ENCODE data around the gene AMIGO2.
"Not testable (repeated sequence)": the region's sequence is repeated elsewhere in the genome, so short reads cannot be mapped to it uniquely, and the experiment has no call there.

Gene AMIGO2, protein sequence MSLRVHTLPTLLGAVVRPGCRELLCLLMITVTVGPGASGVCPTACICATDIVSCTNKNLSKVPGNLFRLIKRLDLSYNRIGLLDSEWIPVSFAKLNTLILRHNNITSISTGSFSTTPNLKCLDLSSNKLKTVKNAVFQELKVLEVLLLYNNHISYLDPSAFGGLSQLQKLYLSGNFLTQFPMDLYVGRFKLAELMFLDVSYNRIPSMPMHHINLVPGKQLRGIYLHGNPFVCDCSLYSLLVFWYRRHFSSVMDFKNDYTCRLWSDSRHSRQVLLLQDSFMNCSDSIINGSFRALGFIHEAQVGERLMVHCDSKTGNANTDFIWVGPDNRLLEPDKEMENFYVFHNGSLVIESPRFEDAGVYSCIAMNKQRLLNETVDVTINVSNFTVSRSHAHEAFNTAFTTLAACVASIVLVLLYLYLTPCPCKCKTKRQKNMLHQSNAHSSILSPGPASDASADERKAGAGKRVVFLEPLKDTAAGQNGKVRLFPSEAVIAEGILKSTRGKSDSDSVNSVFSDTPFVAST

DNA sequence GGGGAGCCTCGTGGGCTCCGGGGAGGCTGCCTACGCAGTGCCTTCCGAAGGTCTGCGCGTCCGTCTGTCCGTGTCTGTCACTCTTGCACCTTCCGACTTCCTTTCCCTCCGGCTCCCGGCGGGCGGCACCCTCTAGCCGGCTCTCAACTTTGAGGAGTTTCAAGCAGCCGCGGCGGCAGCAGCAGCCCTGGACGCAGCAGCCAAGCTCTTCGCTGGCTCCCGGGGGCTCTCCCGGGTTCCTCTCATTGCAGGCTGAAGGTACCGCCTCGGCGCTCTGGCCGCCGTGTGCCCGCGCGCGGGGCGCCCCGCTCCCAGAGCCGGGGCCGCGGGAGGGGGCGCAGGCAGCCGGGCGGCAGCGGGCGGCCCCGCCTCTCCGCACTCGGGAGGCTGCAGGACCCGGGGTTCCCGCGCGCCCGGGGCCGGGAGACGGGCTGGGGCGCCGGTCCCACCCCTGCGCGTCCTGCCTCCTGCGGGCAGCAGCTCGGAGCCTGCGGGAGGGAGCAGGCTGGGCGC lies at the start of gene AMIGO2, which contains the start of gene PCED1B:
Gene AMIGO2 (minus strand): TSS at position 492 of the 513 bp plus-strand sequence. CDS start 957 bp downstream, outside the sequence.
Gene PCED1B (plus strand): TSS at position 154 of the 513 bp plus-strand sequence. CDS start 155,443 bp downstream, outside the sequence.
- no peak for DNase-seq

DNA sequence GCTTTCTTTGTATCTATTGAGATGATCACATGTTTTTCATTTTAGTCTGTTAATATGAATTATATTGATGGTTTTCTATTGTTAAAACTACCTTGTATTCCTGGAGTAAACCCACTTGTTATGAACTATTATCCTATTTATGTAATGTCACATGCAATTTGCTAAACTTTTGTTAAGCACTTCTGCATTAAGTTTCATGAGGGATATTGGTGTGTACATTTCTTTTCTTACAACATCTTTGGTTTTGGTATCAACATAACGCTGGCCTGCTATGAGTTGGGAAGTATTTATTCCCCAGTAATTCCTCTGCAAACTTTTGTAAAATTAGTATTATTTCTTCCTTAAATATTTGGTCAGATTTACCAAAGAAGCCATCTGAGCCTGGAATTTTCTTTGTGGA lies 46.5 kb upstream of the AMIGO2 start:
- DNase-seq: no peak

DNA sequence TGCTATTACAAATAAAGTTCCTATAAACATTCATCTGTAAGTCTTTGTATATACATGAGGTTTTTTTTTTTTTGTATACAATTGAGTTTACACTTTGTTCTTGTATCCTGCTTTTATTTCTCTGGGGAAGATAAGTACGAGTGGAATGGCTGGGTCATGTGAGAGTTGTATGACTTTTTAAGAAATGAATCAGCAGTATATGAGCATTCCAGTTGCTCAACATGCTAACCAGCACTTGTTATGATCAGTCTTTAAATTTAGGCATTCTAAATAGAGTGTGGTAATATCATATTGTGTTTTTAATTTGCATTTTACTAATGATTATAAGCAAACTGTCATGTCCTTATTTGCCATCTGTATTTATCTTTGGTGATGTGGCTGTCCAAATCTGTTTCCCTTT lies 44.7 kb upstream of the AMIGO2 start:
- DNase-seq: no peak

DNA sequence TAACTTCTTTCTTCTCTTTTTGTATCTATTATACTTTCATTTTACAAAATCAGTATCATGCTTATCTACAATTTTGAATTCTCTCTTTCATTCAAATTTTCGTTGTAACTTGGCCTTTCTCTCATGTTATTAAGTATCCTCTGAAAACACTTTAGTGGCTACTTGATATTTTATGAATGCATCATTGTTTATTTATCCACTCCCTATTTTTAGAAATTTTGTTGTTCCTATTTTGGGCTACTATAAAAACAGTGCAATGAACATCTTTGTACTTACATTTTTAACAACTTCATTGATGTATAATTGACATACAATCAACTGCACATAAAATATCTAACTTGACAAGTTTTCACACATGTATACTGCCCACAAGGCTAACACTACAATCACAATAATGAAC lies 44.0 kb upstream of the AMIGO2 start:
- DNase-seq: no peak

DNA sequence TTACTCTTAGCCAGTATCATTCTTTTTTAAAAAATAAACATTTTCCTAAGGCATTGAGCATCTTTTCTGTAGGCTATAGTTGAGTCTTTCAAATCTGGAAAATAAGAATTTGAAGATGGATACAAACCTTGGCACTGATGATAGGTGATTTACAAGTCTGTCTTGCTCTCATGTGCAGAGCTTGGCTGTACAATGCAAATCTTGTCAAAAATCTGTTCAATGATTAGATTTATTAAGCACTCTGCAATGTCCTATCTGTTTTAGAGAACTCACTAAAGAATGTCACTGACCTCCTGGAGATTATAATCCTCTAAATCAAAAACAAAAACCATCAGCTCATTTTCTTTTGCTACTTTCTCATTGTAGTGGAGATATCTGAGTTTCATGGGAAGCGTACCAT lies 42.8 kb upstream of the AMIGO2 start:
- DNase-seq: no peak

DNA sequence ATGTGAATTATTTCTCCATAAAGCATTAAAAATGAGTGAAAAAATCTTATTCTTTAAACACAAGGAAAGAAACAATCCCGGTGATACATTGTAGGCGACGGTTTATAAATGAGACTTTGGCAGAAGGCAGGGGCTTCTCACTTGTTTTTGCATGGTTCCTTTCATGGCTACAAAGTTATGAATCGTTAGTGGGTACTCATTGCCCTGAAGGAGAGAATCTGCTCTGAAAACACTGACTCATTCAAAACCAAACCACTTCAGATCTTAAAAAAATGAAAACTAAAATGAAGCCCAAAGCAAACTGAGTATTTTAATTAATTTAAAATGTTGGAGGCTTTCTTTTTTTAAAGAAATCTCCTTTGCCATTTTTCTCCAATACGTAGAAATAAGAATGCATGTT lies 41.4 kb upstream of the AMIGO2 start:
- DNase-seq: no peak

DNA sequence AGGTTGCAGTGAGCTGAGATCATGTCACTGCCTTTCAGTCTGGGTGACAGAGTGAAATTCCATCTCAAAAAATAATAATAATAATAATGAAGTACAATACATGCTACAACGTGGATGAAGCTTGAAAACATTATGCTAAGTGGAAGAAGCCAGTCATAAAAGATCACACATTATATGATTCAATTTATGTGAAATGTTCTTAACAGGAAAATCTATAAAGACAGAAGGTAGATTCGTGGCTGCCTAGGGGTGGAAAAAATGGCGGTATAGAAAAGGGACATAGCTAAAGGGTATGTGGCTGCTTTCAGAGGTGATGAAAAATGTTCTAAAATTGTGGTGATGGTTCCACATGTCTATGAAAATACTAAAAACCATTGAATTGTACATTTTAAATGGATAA lies 41.0 kb upstream of the AMIGO2 start:
- DNase-seq: no peak

DNA sequence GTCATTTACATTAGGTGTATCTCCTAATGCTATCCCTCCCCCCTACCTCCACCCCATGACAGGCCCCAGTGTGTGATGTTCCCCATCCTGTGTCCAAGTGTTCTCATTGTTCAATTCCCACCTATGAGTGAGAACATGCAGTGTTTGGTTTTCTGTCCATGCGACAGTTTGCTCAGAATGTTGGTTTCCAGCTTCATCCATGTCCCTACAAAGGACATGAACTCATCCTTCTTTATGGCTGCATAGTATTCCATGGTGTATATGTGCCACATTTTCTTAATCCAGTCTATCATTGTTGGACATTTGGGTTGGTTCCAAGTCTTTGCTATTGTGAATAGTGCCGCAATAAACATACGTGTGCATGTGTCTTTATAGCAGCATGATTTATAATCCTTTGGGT lies 37.5 kb upstream of the AMIGO2 start:
- DNase-seq: not testable (repeated sequence)

DNA sequence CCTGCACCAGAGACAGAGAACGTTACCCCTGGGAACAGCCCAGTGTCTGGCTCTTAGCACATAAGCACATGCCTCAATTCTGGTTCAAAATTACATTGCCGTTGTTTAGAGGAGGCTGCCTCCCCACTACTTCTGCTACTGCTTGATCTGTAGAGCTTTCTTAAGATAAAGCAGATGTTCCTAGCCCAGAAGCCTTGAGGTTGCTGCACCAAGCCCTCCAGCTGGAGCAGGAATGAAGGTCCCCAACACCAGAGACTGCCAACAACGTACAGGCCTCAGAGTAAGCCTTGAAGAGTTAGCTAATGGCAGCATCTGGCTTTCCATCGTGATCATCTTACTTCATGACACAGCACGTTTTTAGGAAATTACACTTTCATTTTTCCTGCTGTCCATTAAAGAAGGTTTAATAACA lies 34.7 kb upstream of the AMIGO2 start:
- no peak for DNase-seq

DNA sequence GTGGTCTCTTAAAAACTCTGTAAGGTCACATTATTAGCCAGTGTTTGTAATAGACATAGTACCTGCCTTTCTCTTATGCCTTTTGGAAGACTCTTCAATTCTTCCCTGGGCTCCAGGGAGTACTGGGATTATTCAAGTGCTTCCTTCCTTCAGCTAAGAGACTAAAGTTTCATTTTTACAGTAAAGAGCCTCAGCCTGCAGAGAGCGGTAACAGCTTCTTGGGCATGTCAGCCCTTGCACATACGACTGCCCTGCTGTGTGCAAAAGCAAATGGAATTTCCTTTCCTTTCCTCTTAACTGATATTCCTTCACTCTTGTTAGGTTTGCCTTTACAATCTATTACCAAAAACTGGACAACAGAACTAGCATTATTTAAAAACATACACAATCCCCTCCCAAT lies 32.9 kb upstream of the AMIGO2 start:
- DNase-seq: no peak

DNA sequence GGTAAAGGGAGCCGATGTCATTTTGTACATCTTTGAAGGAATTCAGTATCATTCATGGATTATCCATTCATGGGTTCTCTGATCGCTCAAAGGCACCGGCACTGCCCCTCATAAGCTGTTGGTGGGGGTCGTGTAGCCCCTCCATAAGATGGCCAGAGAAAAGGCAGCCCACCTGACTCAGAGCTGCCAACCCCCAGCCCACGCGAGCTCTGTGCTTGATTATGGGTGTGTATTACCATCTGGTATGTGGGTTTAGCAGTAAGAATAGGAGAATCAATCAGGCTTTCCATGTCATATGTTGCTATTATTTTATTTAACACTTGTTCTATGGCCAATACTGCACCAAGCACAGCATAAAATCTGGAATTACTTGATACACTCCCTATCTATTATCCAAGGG lies 32.1 kb upstream of the AMIGO2 start:
- DNase-seq: no peak

DNA sequence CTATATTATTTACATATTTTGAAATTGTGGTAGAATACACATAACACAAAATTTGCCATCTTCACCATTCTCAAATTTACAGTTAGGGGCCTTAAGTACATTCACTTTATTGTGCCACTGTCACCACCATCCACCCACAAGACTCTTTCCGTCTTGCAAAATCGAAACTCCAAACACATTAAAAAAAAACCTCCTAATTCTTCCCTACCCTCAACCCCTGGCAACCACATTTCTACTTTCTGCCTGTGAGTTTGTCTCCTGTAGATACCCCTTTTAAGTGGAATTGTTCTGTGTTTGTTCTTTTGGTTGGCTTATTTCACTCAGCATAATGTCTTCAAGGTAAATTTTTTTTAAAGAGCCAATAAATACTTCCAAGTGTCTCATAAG lies 31.6 kb upstream of the AMIGO2 start:
- DNase-seq: no peak

DNA sequence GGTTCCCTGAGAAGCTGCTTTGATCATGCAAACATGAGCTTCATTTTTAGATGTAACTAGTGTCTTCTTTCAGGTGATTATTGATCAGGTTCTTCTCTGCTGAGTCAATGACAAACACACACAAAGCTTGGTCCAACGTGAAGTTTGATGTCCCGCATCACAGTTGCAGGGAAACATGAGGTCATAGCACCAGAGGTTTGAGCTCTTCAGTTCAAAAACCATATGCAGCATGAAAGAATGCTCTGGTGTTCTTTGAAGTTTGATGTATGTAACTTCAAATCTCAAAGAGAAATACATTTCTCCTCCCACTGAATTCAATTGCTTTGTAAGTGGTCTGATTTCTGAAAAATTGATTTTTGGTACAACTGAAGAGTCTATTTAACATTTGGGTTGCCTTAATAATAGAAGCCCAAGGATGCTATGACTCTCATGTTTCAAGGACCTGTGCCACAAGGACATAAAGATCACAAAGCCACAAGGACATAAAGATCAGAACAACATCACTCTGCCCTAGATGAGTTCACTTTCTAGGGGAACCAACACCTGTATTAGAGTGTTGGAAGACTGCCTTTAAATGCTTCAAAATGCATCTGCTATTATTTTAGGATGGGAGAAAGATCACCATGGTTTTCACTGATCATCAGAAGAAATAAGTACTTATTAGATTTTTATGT lies 31.1 kb upstream of the AMIGO2 start:
- DNase-seq: no peak

DNA sequence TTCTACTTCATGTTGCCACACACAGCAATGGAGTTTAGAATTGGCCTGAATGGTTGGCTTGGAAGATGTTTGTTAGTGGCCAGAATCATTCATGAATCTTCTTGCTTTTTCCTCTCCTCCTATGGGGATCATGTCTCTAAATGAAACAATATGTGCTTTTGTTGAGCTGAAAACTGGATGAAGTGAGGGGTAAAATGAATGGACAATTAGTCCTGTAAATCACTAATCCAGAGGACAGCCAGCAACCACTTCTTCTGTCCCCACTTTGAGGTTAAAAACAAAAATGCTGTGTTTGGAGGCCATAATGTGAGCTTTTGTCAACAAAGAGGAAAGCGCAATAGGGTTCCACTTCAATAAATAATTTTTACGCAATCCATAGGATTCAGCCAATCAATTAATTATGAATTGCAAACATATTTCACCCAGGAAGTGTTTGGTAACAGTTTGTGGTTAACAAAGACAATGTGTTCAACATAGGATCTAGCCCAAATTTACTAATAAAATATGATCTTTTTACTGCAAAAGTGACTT lies 30.3 kb upstream of the AMIGO2 start:
- DNase-seq: no peak

DNA sequence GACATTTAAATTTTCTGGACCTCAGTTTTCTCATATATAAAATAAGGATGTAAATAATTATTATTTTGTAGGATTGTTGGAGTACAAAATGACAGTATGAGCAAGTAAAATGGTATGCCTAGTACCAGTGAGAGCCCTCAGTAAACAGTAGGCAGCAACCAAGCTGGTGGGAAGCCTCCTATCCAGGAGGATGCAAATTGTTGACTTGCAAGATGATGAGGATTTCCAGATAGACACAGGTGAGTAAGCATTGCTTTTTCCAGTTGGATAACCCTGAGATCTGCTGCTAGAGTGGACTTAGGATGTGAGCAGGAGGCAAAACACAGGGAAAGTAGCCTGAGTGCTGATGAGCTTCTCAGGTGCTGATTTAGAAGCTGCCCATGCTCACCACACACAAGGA lies 28.2 kb upstream of the AMIGO2 start:
- DNase-seq: no peak

DNA sequence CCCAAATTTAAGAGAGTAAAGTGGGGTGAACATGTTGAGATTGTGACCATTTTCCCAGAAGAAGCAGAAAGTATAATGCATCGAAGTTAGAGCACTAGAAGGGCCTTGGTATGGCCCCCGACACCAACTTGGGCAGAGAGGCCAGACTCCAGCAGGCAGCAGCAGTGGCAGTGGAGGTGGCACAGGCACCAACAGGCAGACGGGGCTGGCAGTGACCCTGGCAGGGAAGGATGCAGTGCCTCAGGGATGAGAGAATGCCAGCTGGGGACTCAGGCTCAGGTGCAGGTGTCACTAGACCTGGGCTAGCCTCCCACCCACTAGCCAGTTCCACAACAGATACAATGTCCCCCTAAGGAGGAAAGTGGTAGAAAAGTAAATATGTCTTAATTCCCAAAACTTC lies 27.7 kb upstream of the AMIGO2 start:
- DNase-seq: no peak

DNA sequence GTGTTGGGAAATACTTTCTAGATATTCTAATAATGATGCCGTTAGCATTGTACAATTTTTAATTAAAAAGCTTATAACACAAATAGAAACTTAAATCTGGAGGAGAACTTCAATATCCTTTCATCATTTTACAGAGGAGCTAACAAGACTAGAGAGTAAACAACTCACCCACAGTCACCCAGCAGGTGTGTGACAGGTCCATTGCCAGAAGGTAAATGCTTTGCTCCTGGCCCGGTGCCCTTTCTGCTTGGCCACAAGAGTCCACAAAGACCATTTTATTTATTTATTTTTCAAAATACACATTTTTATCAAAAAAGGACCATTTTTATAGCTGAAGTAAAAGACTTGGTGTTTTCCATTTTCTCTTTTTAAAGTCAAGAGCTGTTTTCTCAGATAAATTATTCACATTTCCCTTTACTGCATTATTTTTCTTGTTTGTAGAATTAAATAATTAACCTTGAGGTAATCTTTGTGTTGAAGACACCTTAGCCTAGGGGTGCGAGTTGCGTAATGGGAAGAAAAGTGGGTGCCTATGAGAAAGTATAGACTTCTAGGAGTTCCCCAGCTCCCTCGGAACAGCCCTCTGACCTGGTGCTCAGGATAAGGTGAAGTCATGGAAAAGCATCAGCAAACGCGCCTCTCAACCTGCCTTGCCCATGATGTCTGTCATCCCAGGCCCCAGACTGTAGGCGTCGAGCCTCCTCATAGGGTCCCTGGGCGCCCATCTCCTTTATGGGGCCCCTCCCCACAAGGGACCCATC lies 26.3 kb upstream of the AMIGO2 start:
- no peak for DNase-seq

DNA sequence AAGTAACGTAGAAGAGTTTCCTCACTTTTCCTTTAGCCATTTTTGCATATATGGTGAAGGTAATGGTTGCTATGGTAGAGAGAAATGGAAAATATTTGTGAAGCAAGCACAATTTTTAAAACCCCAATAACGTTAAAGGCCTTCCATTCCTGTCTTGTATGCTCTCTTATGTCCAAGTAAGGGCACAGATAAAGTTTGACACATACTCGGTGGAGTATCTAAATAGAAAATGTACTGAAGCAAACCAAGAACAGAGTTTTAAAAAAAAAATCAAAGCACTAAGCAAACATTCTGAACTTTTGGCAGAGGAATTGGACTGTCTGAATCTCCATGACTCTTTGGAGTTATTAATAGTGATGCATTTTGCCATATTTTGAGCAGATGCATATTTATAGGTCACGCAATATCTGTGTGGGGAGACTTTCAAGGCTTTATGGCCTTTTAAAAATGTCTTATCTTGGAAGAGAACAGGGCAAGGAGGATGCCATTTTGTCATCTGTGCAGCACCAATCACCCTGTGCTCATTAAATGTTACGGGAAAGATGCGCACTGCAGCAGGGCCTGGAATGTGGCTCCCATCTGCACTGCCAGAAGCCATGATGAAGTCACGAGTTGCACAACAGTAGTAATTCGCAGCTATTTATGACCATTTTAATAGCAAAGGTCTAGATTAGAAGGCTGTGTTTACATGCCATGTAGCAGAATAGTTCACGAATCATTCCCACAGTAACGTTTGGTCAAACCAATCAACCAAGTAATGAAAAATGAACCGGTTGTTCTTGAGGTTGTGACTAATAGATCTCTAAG lies 23.3 kb upstream of the AMIGO2 start:
- no peak for DNase-seq

DNA sequence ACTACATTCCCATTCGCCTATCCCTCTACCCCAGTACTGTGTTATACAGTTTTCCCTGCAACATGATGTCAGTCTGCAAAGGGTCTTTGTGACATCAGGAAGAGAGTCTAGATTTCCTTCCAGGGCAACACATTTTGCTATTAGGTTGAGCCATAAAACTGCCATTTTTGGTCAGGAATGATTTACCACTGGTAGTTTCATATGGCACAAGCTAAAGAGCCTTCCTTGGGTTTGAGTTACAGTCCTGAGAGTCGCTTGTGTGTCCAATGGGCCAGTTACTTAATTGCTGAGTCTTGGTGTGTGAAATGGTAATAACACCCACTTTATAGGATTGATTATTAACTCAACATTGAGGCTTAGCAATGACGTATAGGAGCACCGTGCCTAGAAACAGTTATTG lies 22.6 kb upstream of the AMIGO2 start:
- DNase-seq: no peak

DNA sequence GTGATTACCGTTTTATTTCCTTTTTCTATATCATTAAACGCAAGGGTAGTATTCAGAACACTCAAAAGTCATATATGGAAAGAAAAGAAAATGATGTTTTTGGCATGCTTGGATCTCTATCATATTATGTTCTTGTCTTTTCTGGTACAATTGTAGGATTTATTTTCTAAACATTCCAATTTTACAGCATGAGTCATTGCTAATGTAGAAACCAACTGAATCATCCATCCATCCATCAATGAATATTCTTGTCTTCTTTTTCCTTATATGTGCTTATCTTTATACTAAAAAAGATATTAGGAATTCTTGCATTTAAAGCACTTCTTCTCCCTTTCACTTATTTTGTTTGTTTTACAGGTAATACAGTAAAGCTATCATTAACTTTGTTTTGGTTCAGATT lies 20.4 kb upstream of the AMIGO2 start:
- no peak for DNase-seq

DNA sequence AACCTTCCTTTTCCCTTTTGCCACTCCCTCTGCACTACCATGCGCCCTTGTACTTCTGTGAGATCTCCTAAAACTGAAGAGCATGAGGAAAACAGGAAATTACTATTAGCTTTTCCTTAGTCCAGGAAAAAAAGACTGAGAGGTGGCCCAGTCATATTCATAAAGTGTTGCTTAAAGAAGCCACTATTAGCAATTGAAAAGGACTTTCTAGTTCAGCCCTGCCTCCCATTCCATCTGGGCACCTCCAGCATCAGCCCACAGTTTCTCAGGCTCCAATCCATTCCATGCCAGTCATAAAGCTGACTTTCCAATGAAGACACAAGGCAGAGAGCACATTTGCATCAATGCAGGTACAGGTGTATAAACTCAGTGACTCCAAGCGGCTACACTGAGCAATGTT lies 19.9 kb upstream of the AMIGO2 start:
- no peak for DNase-seq

DNA sequence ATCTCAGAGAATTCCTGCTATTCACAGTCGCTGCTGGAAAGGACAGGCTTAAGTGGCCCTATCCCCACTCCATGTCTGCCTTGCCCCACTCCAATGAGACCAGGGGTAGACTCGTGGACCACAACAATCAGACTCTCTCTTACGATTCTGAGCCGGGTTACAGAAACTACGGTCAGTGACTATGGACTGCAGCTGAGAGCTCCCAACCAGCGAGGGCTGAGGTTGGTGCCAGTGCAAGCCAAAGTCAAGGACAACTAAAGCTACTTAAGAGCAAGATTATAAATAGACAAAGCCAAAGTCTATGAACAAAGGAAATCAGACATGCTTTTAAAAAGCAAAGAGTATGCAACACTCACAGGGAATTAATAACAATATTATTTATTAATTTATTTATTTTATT lies 18.3 kb upstream of the AMIGO2 start:
- DNase-seq: no peak

Data from NCI-H1048 (cell line).